Activated T-cell treated with anti-CD3 and anti-CD28 coated beads for 24 hours (primary cell): ENCODE results near the gene NBDY.
"Not testable (repeated sequence)": the region's sequence is repeated elsewhere in the genome, so short reads cannot be mapped to it uniquely, and the experiment has no call there.

Experiments used
- DNase-seq: peaks from one replicate; pipeline ENCODE4 v3.0.0-alpha.2; 2020; ENCODE audit warnings: low read depth

The NBDY gene

GRCh38 chrX:56764975-56765791, 36.1 kb downstream of the NBDY start:
- no peak for DNase-seq

GRCh38 chrX:56765811-56766553, 36.9 kb downstream of the NBDY start:
- DNase-seq, result no peak

GRCh38 chrX:56766554-56767347, 37.7 kb downstream of the NBDY start:
- DNase-seq, result no peak

GRCh38 chrX:56767348-56768119, 38.5 kb downstream of the NBDY start:
- not testable (repeated sequence) for DNase-seq

GRCh38 chrX:56768120-56768660, 39.1 kb downstream of the NBDY start:
- not testable (repeated sequence) for DNase-seq

GRCh38 chrX:56772675-56773521, 43.9 kb downstream of the NBDY start:
- DNase-seq, result not testable (repeated sequence)

- not testable (repeated sequence) for DNase-seq
These were observed 44.5 kb downstream of the NBDY start for GRCh38 chrX:56773522-56774060.

GRCh38 chrX:56778099-56778923, 49.3 kb downstream of the NBDY start:
- DNase-seq, result not testable (repeated sequence)

- DNase-seq, result not testable (repeated sequence)
These were observed 50.0 kb downstream of the NBDY start for GRCh38 chrX:56778924-56779468.

GRCh38 chrX:56780681-56781649, 51.9 kb downstream of the NBDY start:
- not testable (repeated sequence) for DNase-seq

- no peak for DNase-seq
These were observed 53.3 kb downstream of the NBDY start for GRCh38 chrX:56782352-56782751.

- DNase-seq, result no peak
These were observed 53.9 kb downstream of the NBDY start for GRCh38 chrX:56782791-56783449.

GRCh38 chrX:56783450-56783831, 54.4 kb downstream of the NBDY start:
- no peak for DNase-seq

- DNase-seq, result no peak
These were observed 55.1 kb downstream of the NBDY start for GRCh38 chrX:56783996-56784620.

- DNase-seq, result no peak
These were observed 55.6 kb downstream of the NBDY start for GRCh38 chrX:56784666-56785065.

- DNase-seq, result no peak
These were observed 56.4 kb downstream of the NBDY start for GRCh38 chrX:56785442-56785841.
